H1 (cell line): Measurements from ENCODE around the gene SPAG17. TPM values are rescaled to one million over a fixed set of nuclear protein-coding genes. Genes with fewer than 3 reads are reported as not detected.

Source experiments
- EP300 ChIP-seq, 2 experiments: IDR thresholded peaks; 1 replicate in 1 of 2; 2 replicates in 1 of 2; pipeline ENCODE4 v1.6.1; 2011 to 2012; ENCODE audit warnings: low read depth in 2 of 2, low read length in 2 of 2, mild to moderate bottlenecking in 2 of 2, borderline replicate concordance in 1 of 2, inconsistent platforms in 1 of 2, moderate library complexity in 1 of 2
- GABPA ChIP-seq: IDR thresholded peaks from 2 replicates; pipeline ENCODE4 v1.6.1; 2011; ENCODE audit warnings: mild to moderate bottlenecking, low read length, moderate library complexity, borderline replicate concordance; ENCODE audit not compliant: insufficient read depth
- KDM4A ChIP-seq: IDR thresholded peaks from one replicate; pipeline ENCODE4 v1.7.1; 2012; ENCODE audit warnings: low read depth, mild to moderate bottlenecking, moderate library complexity, low read length, inconsistent platforms; ENCODE audit not compliant: severe bottlenecking
- PHF8 ChIP-seq: fragments of 200-600 bp; sonication (generic); conservative IDR thresholded peaks from 2 replicates; pipeline ENCODE4 v1.7.1; 2012; ENCODE audit warnings: low read depth, mild to moderate bottlenecking, inconsistent platforms, low read length, moderate library complexity
- RAD21 ChIP-seq, 2 experiments: IDR thresholded peaks in 1 of 2; conservative IDR thresholded peaks in 1 of 2; 2 replicates each; pipeline ENCODE4 v1.6.1; 2011; ENCODE audit warnings: low read depth in 2 of 2, low read length in 2 of 2, improper control_type of control experiment in 1 of 2, inconsistent platforms in 1 of 2, mild to moderate bottlenecking in 1 of 2, moderate library complexity in 1 of 2
- RXRA ChIP-seq: IDR thresholded peaks from 2 replicates; pipeline ENCODE4 v1.6.1; 2011; ENCODE audit warnings: low read depth, mild to moderate bottlenecking, low read length, moderate library complexity; ENCODE audit not compliant: insufficient read depth
- TEAD4 ChIP-seq: IDR thresholded peaks from 2 replicates; pipeline ENCODE4 v1.6.1; 2012; ENCODE audit warnings: low read depth, low read length, inconsistent platforms, mixed read lengths
- polyA plus RNA-seq, 7 experiments: library from polyadenylated mRNA; depleted of rRNA in 3 of 7; stranded (reverse) in 5 of 7; unstranded in 2 of 7; fragments of >200 nt in 5 of 7; fragments of 200-250 nt in 2 of 7; gene quantifications; 1 replicate in 5 of 7; 2 replicates in 1 of 7; 4 replicates in 1 of 7; pipeline versions ENCODE4 v1.2.1 to v1.2.3, GENCODE V29; 2011 to 2013; ENCODE audit warnings: missing spikeins in 2 of 7, mixed read lengths in 2 of 7
- total RNA-seq: library from RNA; stranded (reverse); fragmentation: NEBNext Ultra II Directional; extraction: Animal tissue kit (Norgen Biotek cat#: 25700); gene quantifications from 2 replicates; pipeline ENCODE4 v1.2.1, GENCODE V29; 2021

SPAG17 gene
- total and polyA plus RNA-seq, 2 of the 8 experiments (the other 6 are each of a cell fraction or from before 2014, with no cell fraction given) = 0.56 to 0.62 TPM

- TF ChIP-seq RAD21 (IDR thresholded peaks at IDR 0.05 in 1 of 2, conservative IDR thresholded peaks at IDR 0.05 in 1 of 2; ENCODE audit: low read depth in 2 of 2, low read length in 2 of 2) (no peak), RXRA (no peak), PHF8 (no peak), TEAD4 (no peak), KDM4A (no peak), EP300 (IDR thresholded peaks at IDR 0.05; ENCODE audit: borderline replicate concordance in 1 of 2, low read depth in 2 of 2, low read length in 2 of 2) (no peak), GABPA (no peak)
These were observed 71.8 kb downstream of the SPAG17 start (continued) for GRCh38 chr1:118113261-118113660.
